Coronary artery (tissue), 2 donors: ENCODE data around the gene GNG8.

Experiments
- DNase-seq: peaks from one replicate; pipeline ENCODE4 v3.0.0-alpha.2; 2017; ENCODE audit warnings: low spot score
- H3K27ac ChIP-seq, 2 donors: fragments of 200-600 bp; sonication (generic); one replicate each; pipeline ENCODE4 v1.5.1; 2016 to 2019
- H3K4me3 ChIP-seq: fragments of 200-600 bp; sonication (generic); 2 replicates; pipeline ENCODE4 v1.5.1; 2016; ENCODE audit warnings: mild to moderate bottlenecking, moderate library complexity
- CTCF ChIP-seq: fragments of 200-600 bp; sonication (generic); IDR thresholded peaks from one replicate; pipeline ENCODE4 v1.5.1; 2019; ENCODE audit warnings: antibody characterized with exemption

Gene GNG8

GRCh38 chr19:46618670-46619231 is 17.3 kb downstream of the GNG8 start:
- no peak for DNase-seq

GRCh38 chr19:46617601-46618000 is 18.4 kb downstream of the GNG8 start:
- DNase-seq, result no peak
- Histone ChIP-seq H3K27ac (peak overlapping the region in 1 of 2 donors; percentile 39), H3K4me3 (no peak overlapping the region)
- TF ChIP-seq CTCF, result no peak

More at GRCh38 chr19:46618670-46619231, 17.3 kb downstream of the GNG8 start:
- no peak overlapping the region for H3K4me3 ChIP-seq
- H3K27ac ChIP-seq, result peak overlapping the region; percentile 55 to 89
- TF ChIP-seq CTCF, result no peak

- Histone ChIP-seq H3K4me3 (no peak overlapping the region), H3K27ac (peak overlapping the region in 1 of 2 donors; percentile 39)
- DNase-seq, result no peak
- TF ChIP-seq CTCF, result no peak
These were observed 19.2 kb downstream of the GNG8 start for GRCh38 chr19:46616631-46617322.

GRCh38 chr19:46615966-46616365 is 20.0 kb downstream of the GNG8 start:
- TF ChIP-seq CTCF, result no peak

GRCh38 chr19:46614114-46614722 is 21.8 kb downstream of the GNG8 start:
- H3K27ac ChIP-seq, result peak overlapping the region in 1 of 2 donors; percentile 1
- H3K4me3 ChIP-seq, result no peak overlapping the region
- TF ChIP-seq CTCF, result peak; percentile 83
- DNase-seq, result no peak

More at GRCh38 chr19:46615966-46616365, 20.0 kb downstream of the GNG8 start:
- no peak for DNase-seq
- Histone ChIP-seq H3K27ac (no peak overlapping the region), H3K4me3 (no peak overlapping the region)

- H3K4me3 ChIP-seq, result no peak overlapping the region
- H3K27ac ChIP-seq, result no peak overlapping the region
- no peak for DNase-seq
- no peak for TF ChIP-seq CTCF
These were observed 22.5 kb downstream of the GNG8 start for GRCh38 chr19:46613525-46613924.
